Sigmoid colon (tissue), 7 donors: ENCODE data around the gene R3HDM2. TPM values are rescaled to one million over a fixed set of nuclear protein-coding genes. Genes with fewer than 3 reads are reported as not detected.
"Not testable (repeated sequence)": the region's sequence is repeated elsewhere in the genome, so short reads cannot be mapped to it uniquely, and the experiment has no call there.

Experiments
- DNase-seq: peaks from one replicate; pipeline ENCODE4 v3.0.0-alpha.2; 2019
- H3K27ac ChIP-seq, 4 donors: fragments of 200-600 bp; sonication (generic); one replicate each; pipeline ENCODE4 v1.5.1; 2016 to 2019; ENCODE audit warnings: mild to moderate bottlenecking in 1 of 4
- H3K27me3 ChIP-seq, 3 donors: fragments of 200-600 bp; sonication (generic); one replicate each; pipeline ENCODE4 v1.5.1; 2019; ENCODE audit warnings: mild to moderate bottlenecking in 1 of 3
- H3K36me3 ChIP-seq, 4 donors: fragments of 200-600 bp; sonication (generic); one replicate each; pipeline ENCODE4 v1.5.1; 2016 to 2019
- H3K4me1 ChIP-seq, 4 donors: fragments of 200-600 bp; sonication (generic); one replicate each; pipeline ENCODE4 v1.5.1; 2017 to 2019
- H3K4me3 ChIP-seq, 4 donors: fragments of 200-600 bp; sonication (generic); one replicate each; pipeline ENCODE4 v1.5.1; 2017 to 2019; ENCODE audit warnings: mild to moderate bottlenecking in 2 of 4, moderate library complexity in 1 of 4
- H3K9me3 ChIP-seq, 4 donors: fragments of 200-600 bp in 3 of 4; sonication (generic) in 3 of 4; one replicate each; pipeline versions ENCODE4 v1.5.1 to v1.6.1; 2013 to 2019
- CTCF ChIP-seq, 4 experiments: fragments of 450-650 bp in 3 of 4; fragments of 200-600 bp in 1 of 4; IDR thresholded peaks; one replicate each; pipeline ENCODE4 v1.5.1; 2016 to 2019; ENCODE audit warnings: antibody characterized with exemption in 4 of 4, mild to moderate bottlenecking in 3 of 4, moderate library complexity in 2 of 4
- EP300 ChIP-seq, 4 donors: sonication (generic); formaldehyde crosslinking; IDR thresholded peaks; one replicate each; pipeline ENCODE4 v1.6.1; 2017; ENCODE audit warnings: antibody characterized with exemption in 4 of 4
- POLR2A ChIP-seq, 2 donors: fragments of 450-650 bp; IDR thresholded peaks; one replicate each; pipeline ENCODE4 v1.6.1; 2016; ENCODE audit warnings: antibody characterized with exemption in 2 of 2, mild to moderate bottlenecking in 2 of 2, moderate library complexity in 2 of 2
- POLR2AphosphoS5 ChIP-seq, 4 donors: sonication (generic); formaldehyde crosslinking; IDR thresholded peaks; one replicate each; pipeline ENCODE4 v1.6.1; 2017; ENCODE audit warnings: antibody characterized with exemption in 4 of 4
- WGBS, 2 donors: extraction: QIAGEN DNeasy Blood & Tissue Kit; methylation state at CpG; one replicate each; pipeline ENCODE4 v1.1.7; 2013; 5-methylcytosine and 5-hydroxymethylcytosine counted together
- intact Hi-C: fragments of 100-400 bp; cut with DNase I; formaldehyde crosslinking; loops from one replicate; pipeline ENCODE4 v1.15.1; 2023
- polyA plus RNA-seq, 3 donors: library from polyadenylated mRNA; stranded (reverse); fragments of 200-250 nt; gene quantifications; one replicate each; pipeline ENCODE4 v1.2.3, GENCODE V29; 2013
- total RNA-seq, 4 donors: library from RNA; depleted of rRNA; stranded (reverse); fragments of >200 nt; gene quantifications; one replicate each; pipeline ENCODE4 v1.1.0, GENCODE V29; 2016
- donor health status: healthy with polysubstance abuse.
- donor health status: Bipolar disorder and iron deficiency.
- donor health status: healthy.

Gene R3HDM2
- total and polyA plus RNA-seq, 7 donors: 10.9 to 37.7 (median 28.3) TPM

DNA sequence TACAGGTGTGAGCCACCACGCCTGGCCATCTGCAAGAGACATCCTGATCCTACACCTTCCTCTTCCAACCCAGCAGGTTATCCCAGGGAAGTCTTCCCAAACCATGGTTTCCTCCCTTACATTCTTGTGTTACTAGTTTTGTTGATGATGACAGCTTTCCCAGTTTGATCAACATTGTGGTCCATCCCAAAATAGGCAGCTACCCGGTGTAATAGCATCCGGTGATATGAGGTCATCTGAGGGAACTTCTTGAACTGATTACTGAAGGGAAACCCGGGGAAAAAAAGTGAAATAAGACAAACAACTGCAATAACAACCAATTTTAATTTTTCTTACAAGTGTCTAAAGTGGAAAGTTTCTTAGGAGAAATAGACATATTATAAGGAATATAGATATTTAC, 134.6 kb downstream of the R3HDM2 start:
- TF ChIP-seq POLR2AphosphoS5 (IDR thresholded peaks at IDR 0.05) (no peak), CTCF (IDR thresholded peaks at IDR 0.05) (no peak), EP300 (IDR thresholded peaks at IDR 0.05) (no peak), POLR2A (IDR thresholded peaks at IDR 0.05) (no peak)
- Histone ChIP-seq H3K4me3 (no peak overlapping the region), H3K27ac (no peak overlapping the region), H3K27me3 (no peaks in the 10 kb centered on the region), H3K4me1 (no peaks in the 10 kb centered on the region), H3K9me3 (no peaks in the 10 kb centered on the region), H3K36me3 (peaks cover 10 to 90% (median 21%) of the 10 kb centered on the region in 4 donors)
- WGBS, 2 donors: 96 to 98% methylated on average over 4 of the region's 4 CpGs
- DNase-seq: no peak
- intact Hi-C loops: no loop called here

GRCh38 chr12:57282073-57282472, 148.8 kb downstream of the R3HDM2 start:
- 94 to 95% methylated on average over 12 of the region's 12 CpGs for WGBS, 2 donors
- H3K36me3 ChIP-seq: peaks cover 13 to 90% (median 32%) of the 10 kb centered on the region in 4 donors
- H3K27me3 ChIP-seq, H3K9me3 ChIP-seq, intact Hi-C loops, H3K4me3 ChIP-seq, H3K4me1 ChIP-seq, DNase-seq, H3K27ac ChIP-seq: not testable (repeated sequence)

- Histone ChIP-seq H3K4me1 (peaks cover 0 to 10% (median 8%) of the 10 kb centered on the region in 4 donors), H3K27ac (peak overlapping the region in 3 of 4 donors; percentile 4 to 59 (median 31)), H3K27me3 (no peaks in the 10 kb centered on the region), H3K9me3 (no peaks in the 10 kb centered on the region), H3K36me3 (peaks cover 13 to 90% (median 29%) of the 10 kb centered on the region in 4 donors), H3K4me3 (no peak overlapping the region)
- peak in 1 of 4 donors; percentile 15 for TF ChIP-seq POLR2AphosphoS5 (IDR thresholded peaks at IDR 0.05)
- TF ChIP-seq POLR2A (IDR thresholded peaks at IDR 0.05): no peak
- TF ChIP-seq CTCF (IDR thresholded peaks at IDR 0.05): no peak
- TF ChIP-seq EP300 (IDR thresholded peaks at IDR 0.05): no peak
- intact Hi-C loops: no loop called here
- peak; percentile 64 for DNase-seq
- WGBS, 2 donors: 46 to 57% methylated on average over 9 of the region's 9 CpGs
These were observed 150.4 kb downstream of the R3HDM2 start for GRCh38 chr12:57280211-57281062.

DNA sequence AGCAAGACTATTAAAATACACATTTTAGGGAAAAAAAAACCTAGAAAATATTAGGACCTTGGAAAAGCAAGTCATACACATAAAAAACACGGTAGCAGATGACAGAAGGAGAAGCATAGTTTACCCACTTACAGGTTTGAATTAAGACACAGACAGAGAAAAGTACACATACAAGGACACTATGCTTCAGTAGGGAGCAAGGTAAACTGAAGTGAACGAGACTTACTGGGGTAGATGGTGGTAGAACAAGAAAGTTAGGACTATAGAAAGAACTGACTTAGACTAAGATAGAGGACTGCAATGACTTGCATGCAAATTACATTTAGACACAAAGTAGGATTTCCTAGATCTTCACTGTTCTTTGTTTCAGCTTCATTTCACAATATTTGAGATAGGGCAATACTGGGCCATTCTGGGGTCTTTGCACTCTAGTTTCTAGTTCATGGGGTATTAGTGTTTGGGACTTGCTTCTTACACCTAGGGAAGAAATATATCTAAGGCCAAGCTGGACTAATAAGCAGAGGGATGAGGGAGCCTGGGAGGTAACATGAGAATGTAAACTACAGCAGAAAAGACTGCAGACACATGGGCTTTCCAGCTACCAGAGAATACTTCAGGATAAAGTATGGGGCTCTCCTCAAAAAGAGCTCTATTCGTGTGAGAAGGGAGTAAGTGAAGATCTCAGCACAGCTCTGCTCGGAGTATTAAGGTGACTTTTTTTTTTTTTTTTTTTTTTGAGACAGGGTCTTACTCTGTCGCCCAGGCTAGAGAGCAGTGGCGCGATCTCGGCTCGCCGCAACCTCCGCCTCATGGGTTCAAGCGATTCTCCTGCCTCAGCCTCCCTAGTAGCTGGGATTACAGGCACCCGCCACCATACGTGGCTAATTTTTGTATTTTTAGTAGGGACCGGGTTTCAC, 152.1 kb downstream of the R3HDM2 start:
- Histone ChIP-seq H3K27ac (no peak overlapping the region), H3K4me1 (peaks cover 0 to 10% (median 8%) of the 10 kb centered on the region in 4 donors), H3K9me3 (no peaks in the 10 kb centered on the region), H3K27me3 (no peaks in the 10 kb centered on the region), H3K36me3 (peaks cover 11 to 92% (median 28%) of the 10 kb centered on the region in 4 donors), H3K4me3 (no peak overlapping the region)
- WGBS, 2 donors: 94 to 96% methylated on average over 15 of the region's 15 CpGs
- no peak for TF ChIP-seq POLR2AphosphoS5 (IDR thresholded peaks at IDR 0.05)
- TF ChIP-seq POLR2A (IDR thresholded peaks at IDR 0.05): no peak
- no peak for TF ChIP-seq CTCF (IDR thresholded peaks at IDR 0.05)
- intact Hi-C loops: no loop called here
- no peak for DNase-seq
